Endodermal cell (in vitro differentiated cells): ENCODE data around the gene SUSD2. TPM values are rescaled to one million over a fixed set of nuclear protein-coding genes. Genes with fewer than 3 reads are reported as not detected.
"Not testable (repeated sequence)": the region's sequence is repeated elsewhere in the genome, so short reads cannot be mapped to it uniquely, and the experiment has no call there.

Source experiments
- DNase-seq: peaks from one replicate; pipeline ENCODE4 v3.0.0-alpha.2; 2017
- H3K27ac ChIP-seq: 2 replicates; pipeline ENCODE4 v1.5.1; 2013; ENCODE audit warnings: mild to moderate bottlenecking, low read depth, low read length, moderate library complexity
- H3K27me3 ChIP-seq: 2 replicates; pipeline ENCODE4 v1.6.1; 2013; ENCODE audit warnings: mild to moderate bottlenecking, low read length, moderate library complexity; ENCODE audit not compliant: insufficient read depth, control insufficient read depth, poor library complexity, severe bottlenecking
- H3K36me3 ChIP-seq: 2 replicates; pipeline ENCODE4 v1.7.0; 2013; ENCODE audit warnings: mild to moderate bottlenecking, low read length, moderate library complexity; ENCODE audit not compliant: control insufficient read depth, insufficient read depth
- H3K4me1 ChIP-seq: one replicate; pipeline ENCODE4 v1.7.0; 2013; ENCODE audit warnings: low read length; ENCODE audit not compliant: control insufficient read depth, insufficient read depth
- H3K4me3 ChIP-seq: 2 replicates; pipeline ENCODE4 v1.5.1; 2013; ENCODE audit warnings: mild to moderate bottlenecking, low read length, moderate library complexity
- H3K9ac ChIP-seq: 2 replicates; pipeline ENCODE4 v1.6.1; 2013; ENCODE audit warnings: mild to moderate bottlenecking, low read length, moderate library complexity; ENCODE audit not compliant: poor library complexity, severe bottlenecking; ENCODE audit errors: extremely low read depth
- H3K9me3 ChIP-seq: 2 replicates; pipeline ENCODE4 v1.6.1; 2013; ENCODE audit warnings: mild to moderate bottlenecking, low read length, moderate library complexity; ENCODE audit not compliant: control insufficient read depth
- H3K27ac Mint-ChIP-seq: 2 replicates; pipeline ENCODE4 v1.8.0; 2020; ENCODE audit warnings: mixed read lengths
- H3K27me3 Mint-ChIP-seq: 2 replicates; pipeline ENCODE4 v1.8.0; 2021; ENCODE audit warnings: mild to moderate bottlenecking, mixed read lengths; ENCODE audit not compliant: insufficient read depth
- H3K36me3 Mint-ChIP-seq: 2 replicates; pipeline ENCODE4 v1.8.0; 2020; ENCODE audit warnings: low read depth, mixed read lengths
- H3K4me1 Mint-ChIP-seq: 2 replicates; pipeline ENCODE4 v1.8.0; 2020; ENCODE audit warnings: mixed read lengths
- H3K4me3 Mint-ChIP-seq: 2 replicates; pipeline ENCODE4 v1.8.0; 2020; ENCODE audit warnings: mild to moderate bottlenecking, moderate library complexity, mixed read lengths
- H3K9me3 Mint-ChIP-seq: 2 replicates; pipeline ENCODE4 v1.8.0; 2020; ENCODE audit warnings: mild to moderate bottlenecking, mixed read lengths
- WGBS, 2 experiments: methylation state at CpG; one replicate each; pipeline versions ENCODE4 v1.1.5 to v1.1.7; 2013; ENCODE audit warnings: missing lambda C conversion rate in 2 of 2, mixed read lengths in 1 of 2; ENCODE audit not compliant: insufficient coverage in 1 of 2, insufficient read length in 1 of 2; 5-methylcytosine and 5-hydroxymethylcytosine counted together
- total RNA-seq, 2 donors: library from RNA; stranded (reverse); fragmentation: NEBNext Ultra II Directional in 1 of 2; extraction: Animal tissue kit (Norgen Biotek cat#: 25700) in 1 of 2; gene quantifications; 2 replicates in 1 of 2; 3 replicates in 1 of 2; pipeline ENCODE4 v1.2.1, GENCODE V29; 2021
- TF ChIP-seq, protein P1 (sequence below): fragments of 200-600 bp; sonication (generic); conservative IDR thresholded peaks from 2 replicates; pipeline ENCODE4 v1.5.0; 2021; ENCODE audit warnings: antibody characterized with exemption, mild to moderate bottlenecking

The SUSD2 gene
- total RNA-seq, 2 donors from 2014 or later, result 0.40 to 1.6 TPM

GRCh38 chr22:24236656-24237055 lies 55.4 kb downstream of the SUSD2 start:
- H3K9ac ChIP-seq, result no peak overlapping the region
- TF ChIP-seq, protein P1, sequence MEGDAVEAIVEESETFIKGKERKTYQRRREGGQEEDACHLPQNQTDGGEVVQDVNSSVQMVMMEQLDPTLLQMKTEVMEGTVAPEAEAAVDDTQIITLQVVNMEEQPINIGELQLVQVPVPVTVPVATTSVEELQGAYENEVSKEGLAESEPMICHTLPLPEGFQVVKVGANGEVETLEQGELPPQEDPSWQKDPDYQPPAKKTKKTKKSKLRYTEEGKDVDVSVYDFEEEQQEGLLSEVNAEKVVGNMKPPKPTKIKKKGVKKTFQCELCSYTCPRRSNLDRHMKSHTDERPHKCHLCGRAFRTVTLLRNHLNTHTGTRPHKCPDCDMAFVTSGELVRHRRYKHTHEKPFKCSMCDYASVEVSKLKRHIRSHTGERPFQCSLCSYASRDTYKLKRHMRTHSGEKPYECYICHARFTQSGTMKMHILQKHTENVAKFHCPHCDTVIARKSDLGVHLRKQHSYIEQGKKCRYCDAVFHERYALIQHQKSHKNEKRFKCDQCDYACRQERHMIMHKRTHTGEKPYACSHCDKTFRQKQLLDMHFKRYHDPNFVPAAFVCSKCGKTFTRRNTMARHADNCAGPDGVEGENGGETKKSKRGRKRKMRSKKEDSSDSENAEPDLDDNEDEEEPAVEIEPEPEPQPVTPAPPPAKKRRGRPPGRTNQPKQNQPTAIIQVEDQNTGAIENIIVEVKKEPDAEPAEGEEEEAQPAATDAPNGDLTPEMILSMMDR, result no peak
- no peaks in the 10 kb centered on the region for H3K27me3 Mint-ChIP-seq
- no peaks in the 10 kb centered on the region for H3K4me1 Mint-ChIP-seq
- H3K36me3 Mint-ChIP-seq, result no peaks in the 10 kb centered on the region
- no peak overlapping the region for H3K27ac Mint-ChIP-seq
- H3K9me3 Mint-ChIP-seq, result peaks cover 2% of the 10 kb centered on the region
- no peaks in the 10 kb centered on the region for H3K4me1 ChIP-seq
- no peak overlapping the region for H3K4me3 Mint-ChIP-seq
- H3K27ac ChIP-seq, result no peak overlapping the region
- H3K9me3 ChIP-seq, result no peaks in the 10 kb centered on the region
- no peak overlapping the region for H3K4me3 ChIP-seq
- DNase-seq, result no peak
- no peaks in the 10 kb centered on the region for H3K27me3 ChIP-seq
- H3K36me3 ChIP-seq, result no peaks in the 10 kb centered on the region
- 92 to 96% methylated on average over 2 to 4 of the region's 4 CpGs for WGBS, 2 experiments

DNA sequence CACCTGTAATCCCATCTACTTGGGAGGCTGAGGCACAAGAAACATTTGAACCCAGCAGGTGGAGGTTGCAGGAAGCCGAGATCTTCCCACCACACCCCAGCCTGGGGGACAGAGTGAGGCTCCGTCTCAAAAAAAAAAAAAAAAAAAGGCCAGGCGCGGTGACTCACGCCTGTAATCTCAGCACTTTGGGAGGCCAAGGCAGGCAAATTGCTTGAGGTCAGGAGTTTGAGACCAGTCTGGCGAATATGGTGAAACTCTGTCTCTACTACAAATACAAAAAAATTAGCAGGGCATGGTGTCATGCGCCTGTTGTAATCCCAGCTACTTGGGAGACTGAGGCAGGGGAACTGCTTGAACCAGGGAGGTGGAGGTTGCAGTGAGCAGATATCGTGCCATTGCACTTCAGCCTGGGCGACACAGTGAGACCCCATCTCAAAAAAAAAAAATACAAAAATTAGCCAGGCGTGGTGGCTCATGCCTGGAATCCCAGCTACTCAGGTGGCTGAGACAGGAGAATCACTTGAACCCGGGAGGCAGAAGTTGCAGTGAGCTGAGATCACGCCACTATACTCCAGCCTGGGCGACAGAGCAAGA lies 56.9 kb downstream of the SUSD2 start:
- not testable (repeated sequence) for H3K36me3 Mint-ChIP-seq, H3K9me3 Mint-ChIP-seq, H3K4me3 ChIP-seq, H3K27ac Mint-ChIP-seq, H3K27me3 Mint-ChIP-seq, H3K9ac ChIP-seq, H3K4me1 ChIP-seq, H3K4me3 Mint-ChIP-seq, H3K27me3 ChIP-seq, H3K4me1 Mint-ChIP-seq, H3K27ac ChIP-seq, H3K9me3 ChIP-seq, DNase-seq, H3K36me3 ChIP-seq
- 87 to 94% methylated on average over 5 to 10 of the region's 13 CpGs for WGBS, 2 experiments

Other genes with a start within 250 kb of the SUSD2 start
- gene GSTT2B, start 220.3 kb upstream of the SUSD2 start, total RNA-seq, result 1 to 10 TPM; 3.7 to 4.4 TPM
- 1 to 10 TPM in 1 of 2 donors, not detected in 1; 1.2 TPM for gene DDTL, start 214.6 kb upstream of the SUSD2 start, total RNA-seq
- gene DDT, start 207.0 kb upstream of the SUSD2 start, total RNA-seq, result 100 to 1,000 TPM; 117 to 164 TPM
- gene GSTT2, start 201.4 kb upstream of the SUSD2 start, total RNA-seq, result 1 to 10 TPM in 1 of 2 donors, under 1 TPM in 1; 0.51 to 3.7 TPM
- gene GSTT4, start 176.0 kb upstream of the SUSD2 start, total RNA-seq, result not detected
- gene CABIN1, start 170.2 kb upstream of the SUSD2 start, total RNA-seq, result 10 to 100 TPM; 87.0 to 93.3 TPM
- under 1 TPM in 1 of 2 donors, not detected in 1; 0.29 TPM for gene GGT5, start 63.6 kb downstream of the SUSD2 start, total RNA-seq
- 10 to 100 TPM; 61.9 to 69.1 TPM for gene SPECC1L, start 89.3 kb downstream of the SUSD2 start, total RNA-seq
- 1 to 10 TPM; 4.1 to 4.7 TPM for gene ADORA2A, start 246.1 kb downstream of the SUSD2 start, total RNA-seq